Karpas-422 (cell line): Measurements from ENCODE around the gene ADGRF3. TPM values are rescaled to one million over a fixed set of nuclear protein-coding genes. Genes with fewer than 3 reads are reported as not detected.

Experiments
- DNase-seq: peaks from one replicate; pipeline ENCODE4 v3.0.0-alpha.2; 2015
- H2AFZ ChIP-seq: fragments of 200-600 bp; sonication (generic); 2 replicates; pipeline ENCODE4 v1.6.1; 2014; ENCODE audit warnings: antibody characterized with exemption, low read length, mixed read lengths
- H3K27ac ChIP-seq: fragments of 200-600 bp; sonication (generic); 2 replicates; pipeline ENCODE4 v1.5.1; 2014; ENCODE audit warnings: mild to moderate bottlenecking, low read length, moderate library complexity
- H3K27me3 ChIP-seq: fragments of 200-600 bp; sonication (generic); 2 replicates; pipeline ENCODE4 v1.6.1; 2014; ENCODE audit warnings: low read length, mixed read lengths
- H3K36me3 ChIP-seq: fragments of 200-600 bp; sonication (generic); 2 replicates; pipeline ENCODE4 v1.6.1; 2014; ENCODE audit warnings: low read length, mixed read lengths; ENCODE audit not compliant: insufficient read depth
- H3K4me1 ChIP-seq: fragments of 200-600 bp; sonication (generic); 2 replicates; pipeline ENCODE4 v1.6.1; 2014; ENCODE audit warnings: mild to moderate bottlenecking, low read length, mixed read lengths
- H3K4me2 ChIP-seq: fragments of 200-600 bp; sonication (generic); 2 replicates; pipeline ENCODE4 v1.6.1; 2014; ENCODE audit warnings: low read length, low read depth, mild to moderate bottlenecking; ENCODE audit not compliant: poor library complexity, severe bottlenecking
- H3K4me3 ChIP-seq: fragments of 200-600 bp; sonication (generic); 2 replicates; pipeline ENCODE4 v1.5.1; 2014; ENCODE audit warnings: mild to moderate bottlenecking, antibody characterized with exemption, low read length, mixed read lengths
- H3K79me2 ChIP-seq: fragments of 200-600 bp; sonication (generic); 2 replicates; pipeline ENCODE4 v1.6.1; 2014; ENCODE audit warnings: mild to moderate bottlenecking, low read length, mixed read lengths
- H3K9ac ChIP-seq: fragments of 200-600 bp; sonication (generic); 2 replicates; pipeline ENCODE4 v1.6.0; 2014; ENCODE audit warnings: low read length
- H3K9me2 ChIP-seq: fragments of 200-600 bp; sonication (generic), shearing (Covaris generic); replicated peaks from 2 replicates; pipeline ENCODE4 v1.6.0; 2014; ENCODE audit warnings: mild to moderate bottlenecking, low read length, moderate library complexity; ENCODE audit not compliant: insufficient read depth
- H3K9me3 ChIP-seq: fragments of 300-700, 200-600 bp; sonication (generic); 2 replicates; pipeline ENCODE4 v1.6.1; 2014; ENCODE audit warnings: low read length, mixed read lengths
- H4K20me1 ChIP-seq: fragments of 200-600 bp; sonication (generic); 2 replicates; pipeline ENCODE4 v1.6.1; 2014; ENCODE audit warnings: mild to moderate bottlenecking, antibody characterized with exemption, low read length, low read depth; ENCODE audit not compliant: insufficient read depth
- total RNA-seq: library from RNA; depleted of rRNA; stranded (reverse); fragments of >200 nt; shearing (Covaris generic); gene quantifications from 2 replicates; pipeline ENCODE4 v1.2.3, GENCODE V29; 2014; ENCODE audit warnings: low replicate concordance

The ADGRF3 gene
- total RNA-seq, 1 experiment from 2014 or later: not detected

DNA sequence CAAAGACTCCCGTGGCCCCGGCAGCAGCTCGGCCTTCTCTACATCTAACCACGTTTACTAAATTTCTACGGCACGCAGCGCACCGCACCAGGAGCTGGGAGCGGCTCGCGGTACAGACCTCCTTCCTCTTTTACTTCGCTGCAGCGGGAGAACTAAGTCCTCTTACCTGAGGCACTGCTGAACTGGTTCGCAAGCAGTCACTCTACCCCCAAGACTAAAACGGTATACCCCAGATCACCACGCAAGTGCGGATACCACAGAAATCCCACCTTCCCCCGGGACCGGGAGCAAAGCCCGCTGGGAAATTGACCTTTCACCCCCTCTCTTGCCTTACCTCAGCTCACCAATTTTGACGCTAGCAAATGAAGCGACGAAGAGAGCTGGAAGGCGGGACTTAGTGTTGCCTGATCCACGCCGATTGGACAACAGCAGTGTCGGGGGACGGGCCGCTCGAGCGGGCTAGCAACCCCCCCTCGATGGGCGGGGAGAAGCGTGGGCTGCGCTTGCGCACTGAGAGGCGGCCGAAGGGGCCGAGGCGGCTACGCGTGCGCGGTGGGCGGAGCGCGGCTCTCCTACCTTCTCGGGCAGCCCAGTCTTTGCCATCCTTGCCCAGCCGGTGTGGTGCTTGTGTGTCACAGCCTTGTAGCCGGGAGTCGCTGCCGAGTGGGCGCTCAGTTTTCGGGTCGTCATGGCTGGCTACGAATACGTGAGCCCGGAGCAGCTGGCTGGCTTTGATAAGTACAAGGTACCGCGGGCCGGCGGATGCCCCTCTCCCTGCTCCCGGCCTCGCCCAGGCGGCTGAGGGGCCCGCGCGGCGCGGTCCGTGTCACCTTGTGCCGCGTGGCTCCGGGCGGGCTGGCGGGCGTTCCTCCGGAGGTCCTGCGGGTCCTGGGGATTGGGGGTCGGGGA lies 790 bp downstream of the ADGRF3 start, which contains the start of gene SELENOI:
Gene SELENOI (plus strand): TSS at position 599 of the 909 bp plus-strand sequence. CDS start 90 bp downstream, at position 689.
- Histone ChIP-seq H3K4me3 (peak within 1 kb of the TSS; percentile 86), H3K27me3 (no peaks in the 10 kb centered on the region), H3K79me2 (peaks cover 60% of the 10 kb centered on the region), H3K9me3 (no peaks in the 10 kb centered on the region), H4K20me1 (peaks cover 4% of the 10 kb centered on the region; the same call in 1 of the 2 replicates), H3K4me2 (peak within 1 kb of the TSS; percentile 90), H3K9ac (peak within 1 kb of the TSS; percentile 83), H3K4me1 (peaks cover 38% of the 10 kb centered on the region), H3K9me2 (no peaks in the 10 kb centered on the region), H3K27ac (peak within 1 kb of the TSS; percentile 82), H3K36me3 (no peaks in the 10 kb centered on the region; the same call in 1 of the 2 replicates), H2AFZ (peak within 1 kb of the TSS; percentile 80; the same call in 1 of the 2 replicates)
- DNase-seq: peak; percentile 100

GRCh38 chr2:26345283-26345544 lies 1.4 kb downstream of the ADGRF3 start:
- no peaks in the 10 kb centered on the region for H3K9me2 ChIP-seq
- DNase-seq: no peak
- H3K27ac ChIP-seq: peak overlapping the region; percentile 82
- H3K9ac ChIP-seq: peak overlapping the region; percentile 82
- no peaks in the 10 kb centered on the region; the same call in 1 of the 2 replicates for H3K36me3 ChIP-seq
- peaks cover 4% of the 10 kb centered on the region; the same call in 1 of the 2 replicates for H4K20me1 ChIP-seq
- H3K27me3 ChIP-seq: no peaks in the 10 kb centered on the region
- H3K4me1 ChIP-seq: peaks cover 34% of the 10 kb centered on the region
- peak overlapping the region; percentile 86 for H3K4me3 ChIP-seq
- H3K4me2 ChIP-seq: peak overlapping the region; percentile 74
- H3K79me2 ChIP-seq: peaks cover 55% of the 10 kb centered on the region
- H2AFZ ChIP-seq: peak overlapping the region; percentile 80; the same call in 1 of the 2 replicates
- no peaks in the 10 kb centered on the region for H3K9me3 ChIP-seq

DNA sequence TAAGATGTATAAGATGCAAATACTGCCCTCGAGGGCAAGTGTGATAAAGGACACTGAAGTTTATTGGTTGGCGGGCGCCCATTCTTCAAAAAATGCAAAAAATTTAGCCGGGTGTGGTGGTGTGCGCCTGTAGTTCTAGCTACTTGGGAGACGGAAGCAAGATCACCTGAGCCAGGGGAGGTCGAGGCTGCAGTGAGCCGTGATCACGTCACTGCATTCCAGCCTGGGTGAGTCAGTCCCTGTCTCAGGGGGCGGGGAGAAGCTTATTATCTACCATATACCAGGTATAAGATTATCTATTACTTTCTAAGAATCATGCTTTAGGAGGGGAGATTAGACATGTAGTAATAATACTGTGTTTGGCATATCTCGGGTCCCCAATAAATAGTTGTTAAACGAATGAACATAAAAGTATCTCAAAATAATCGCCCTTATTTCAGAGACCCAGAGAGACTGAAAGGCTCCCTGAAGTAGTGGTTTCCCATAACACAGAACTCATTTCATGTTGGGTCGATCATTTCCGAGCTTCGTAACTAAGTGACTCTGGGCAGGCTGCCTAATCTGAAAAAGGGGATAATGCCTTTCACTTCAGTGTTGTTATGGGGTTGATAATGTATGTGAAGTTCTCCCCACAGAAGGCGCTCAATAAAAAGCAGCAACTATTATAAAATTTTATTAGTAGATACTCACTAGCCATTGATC lies 1.9 kb downstream of the ADGRF3 start:
- Histone ChIP-seq H3K4me2 (peak overlapping the region; percentile 74), H3K4me3 (peak overlapping the region; percentile 86), H2AFZ (no peak overlapping the region), H3K79me2 (peaks cover 50% of the 10 kb centered on the region), H3K9ac (peak overlapping the region; percentile 82), H3K27ac (peak overlapping the region; percentile 82), H3K9me2 (no peaks in the 10 kb centered on the region), H3K9me3 (no peaks in the 10 kb centered on the region), H4K20me1 (peaks cover 4% of the 10 kb centered on the region; the same call in 1 of the 2 replicates), H3K27me3 (no peaks in the 10 kb centered on the region), H3K36me3 (no peaks in the 10 kb centered on the region; the same call in 1 of the 2 replicates), H3K4me1 (peaks cover 29% of the 10 kb centered on the region)
- DNase-seq: peak; percentile 48

- peaks cover 12% of the 10 kb centered on the region for H3K79me2 ChIP-seq
- DNase-seq: no peak
Observed at GRCh38 chr2:26340831-26341230, 5.8 kb downstream of the ADGRF3 start.

GRCh38 chr2:26337298-26337697 lies 9.3 kb downstream of the ADGRF3 start:
- Histone ChIP-seq H3K4me2 (no peak overlapping the region), H3K4me3 (no peak overlapping the region), H3K79me2 (no peaks in the 10 kb centered on the region), H2AFZ (no peak overlapping the region), H3K9me3 (no peaks in the 10 kb centered on the region), H3K9me2 (no peaks in the 10 kb centered on the region), H3K27me3 (no peaks in the 10 kb centered on the region), H3K36me3 (no peaks in the 10 kb centered on the region), H3K9ac (no peak overlapping the region), H4K20me1 (no peaks in the 10 kb centered on the region), H3K4me1 (no peaks in the 10 kb centered on the region), H3K27ac (no peak overlapping the region)
- DNase-seq: no peak

More at GRCh38 chr2:26340831-26341230, 5.8 kb downstream of the ADGRF3 start:
- H3K4me3 ChIP-seq: no peak overlapping the region
- no peaks in the 10 kb centered on the region for H3K36me3 ChIP-seq
- H3K4me1 ChIP-seq: peaks cover 10% of the 10 kb centered on the region
- H2AFZ ChIP-seq: no peak overlapping the region
- no peaks in the 10 kb centered on the region for H3K9me2 ChIP-seq
- no peak overlapping the region for H3K4me2 ChIP-seq
- H3K27ac ChIP-seq: no peak overlapping the region
- H4K20me1 ChIP-seq: no peaks in the 10 kb centered on the region
- H3K9ac ChIP-seq: no peak overlapping the region
- no peaks in the 10 kb centered on the region for H3K27me3 ChIP-seq
- H3K9me3 ChIP-seq: no peaks in the 10 kb centered on the region

- Histone ChIP-seq H2AFZ (no peak overlapping the region), H4K20me1 (no peaks in the 10 kb centered on the region), H3K4me1 (no peaks in the 10 kb centered on the region), H3K27ac (no peak overlapping the region), H3K36me3 (no peaks in the 10 kb centered on the region), H3K4me2 (no peak overlapping the region), H3K27me3 (no peaks in the 10 kb centered on the region), H3K9me2 (no peaks in the 10 kb centered on the region), H3K9ac (no peak overlapping the region), H3K4me3 (no peak overlapping the region), H3K9me3 (no peaks in the 10 kb centered on the region), H3K79me2 (no peaks in the 10 kb centered on the region)
- DNase-seq: no peak
Observed at GRCh38 chr2:26336719-26337118, 9.9 kb downstream of the ADGRF3 start.

DNA sequence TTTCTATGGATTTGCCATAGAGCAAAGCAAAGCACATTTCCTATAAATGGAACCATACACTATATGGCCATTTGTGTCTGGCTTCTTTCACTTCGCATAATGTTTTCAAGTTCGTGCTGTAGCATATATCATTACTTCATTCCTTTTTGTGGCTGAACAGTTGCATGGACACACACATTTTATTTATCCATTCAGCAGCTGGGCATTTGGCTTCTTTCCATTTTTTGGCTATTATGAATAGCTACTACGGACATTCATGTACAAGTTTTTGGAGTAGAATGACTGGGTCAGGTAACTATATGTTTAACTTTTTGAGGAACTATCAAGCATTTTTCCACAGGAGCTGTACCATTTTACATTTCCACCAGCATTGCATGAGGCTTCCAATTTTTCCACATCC lies 11.4 kb downstream of the ADGRF3 start:
- no peaks in the 10 kb centered on the region for H3K79me2 ChIP-seq
- no peaks in the 10 kb centered on the region for H3K9me3 ChIP-seq
- H3K27ac ChIP-seq: no peak overlapping the region
- H3K4me2 ChIP-seq: no peak overlapping the region
- no peaks in the 10 kb centered on the region for H3K9me2 ChIP-seq
- H3K36me3 ChIP-seq: no peaks in the 10 kb centered on the region
- DNase-seq: no peak
- no peak overlapping the region for H3K9ac ChIP-seq
- H4K20me1 ChIP-seq: no peaks in the 10 kb centered on the region
- no peak overlapping the region for H2AFZ ChIP-seq
- H3K4me3 ChIP-seq: no peak overlapping the region
- no peaks in the 10 kb centered on the region for H3K27me3 ChIP-seq
- H3K4me1 ChIP-seq: no peaks in the 10 kb centered on the region

- H3K79me2 ChIP-seq: no peaks in the 10 kb centered on the region
- no peak overlapping the region for H3K4me2 ChIP-seq
- no peaks in the 10 kb centered on the region for H3K27me3 ChIP-seq
- no peaks in the 10 kb centered on the region for H3K9me3 ChIP-seq
- H4K20me1 ChIP-seq: no peaks in the 10 kb centered on the region
- H3K4me3 ChIP-seq: no peak overlapping the region
- no peak overlapping the region for H3K9ac ChIP-seq
- no peaks in the 10 kb centered on the region for H3K36me3 ChIP-seq
- no peak overlapping the region for H2AFZ ChIP-seq
- H3K4me1 ChIP-seq: no peaks in the 10 kb centered on the region
- no peak overlapping the region for H3K27ac ChIP-seq
- no peaks in the 10 kb centered on the region for H3K9me2 ChIP-seq
- no peak for DNase-seq
Observed at GRCh38 chr2:26333293-26333692, 13.3 kb downstream of the ADGRF3 start.
